Prostate gland (tissue), 2 donors: ENCODE results near the gene TMPRSS7. TPM values are rescaled to one million over a fixed set of nuclear protein-coding genes. Genes with fewer than 3 reads are reported as not detected.

Experiments
- DNase-seq: peaks from one replicate; pipeline ENCODE4 v3.0.0-alpha.2; 2019; ENCODE audit warnings: low spot score
- H3K27ac ChIP-seq, 2 donors: fragments of 200-600 bp; sonication (generic); 2 replicates each; pipeline ENCODE4 v1.5.1; 2017 to 2019
- H3K27me3 ChIP-seq: fragments of 200-600 bp; sonication (generic); replicated peaks from 2 replicates; pipeline ENCODE4 v1.5.1; 2019; ENCODE audit not compliant: insufficient read depth
- H3K36me3 ChIP-seq, 2 donors: fragments of 200-600 bp; sonication (generic); 1 replicate in 1 of 2; 2 replicates in 1 of 2; pipeline versions ENCODE4 v1.5.1 to v1.8.1; 2017 to 2019
- H3K4me1 ChIP-seq: fragments of 200-600 bp; sonication (generic); replicated peaks from 2 replicates; pipeline ENCODE4 v1.5.1; 2019
- H3K4me3 ChIP-seq, 2 donors: fragments of 200-600 bp; sonication (generic); 2 replicates each; pipeline ENCODE4 v1.5.1; 2017 to 2019
- H3K9me3 ChIP-seq: fragments of 200-600 bp; sonication (generic); 2 replicates; pipeline ENCODE4 v1.5.1; 2017
- CTCF ChIP-seq, 4 experiments: fragments of 200-600 bp in 2 of 4; fragments of 450-650 bp in 2 of 4; sonication (generic) in 2 of 4; IDR thresholded peaks; 1 replicate in 3 of 4; 2 replicates in 1 of 4; pipeline ENCODE4 v1.5.1; 2016 to 2019; ENCODE audit warnings: antibody characterized with exemption in 4 of 4, mild to moderate bottlenecking in 2 of 4, moderate library complexity in 2 of 4
- POLR2A ChIP-seq: fragments of 450-650 bp; IDR thresholded peaks from one replicate; pipeline ENCODE4 v1.6.1; 2016; ENCODE audit warnings: antibody characterized with exemption, mild to moderate bottlenecking
- POLR2AphosphoS5 ChIP-seq: sonication (generic); formaldehyde crosslinking; IDR thresholded peaks from one replicate; pipeline ENCODE4 v1.6.1; 2017; ENCODE audit warnings: antibody characterized with exemption
- WGBS: methylation state at CpG from one replicate; pipeline ENCODE4 v1.1.5; 2018; 5-methylcytosine and 5-hydroxymethylcytosine counted together
- intact Hi-C: fragments of 100-400 bp; cut with DNase I; formaldehyde crosslinking; loops from one replicate; pipeline ENCODE4 v1.14.2; 2022
- microRNA counts, 2 donors: library from miRNA; unstranded; fragments of <30 nt; microRNA quantifications; one replicate each; lab custom pipeline; 2016 to 2017
- microRNA-seq: library from miRNA; unstranded; fragments of <30 nt; microRNA quantifications from one replicate; pipeline ENCODE4, GENCODE V29; 2016
- small RNA-seq, 2 donors: library from RNA; depleted of rRNA; stranded (forward); fragments of <200 nt; gene quantifications; one replicate each; pipeline ENCODE3, GENCODE V24; 2016
- total RNA-seq, 2 donors: library from RNA; depleted of rRNA; stranded (reverse); fragments of >200 nt; gene quantifications; one replicate each; pipeline ENCODE4 v1.1.0, GENCODE V29; 2016

Gene TMPRSS7
- total RNA-seq, 2 donors from 2014 or later, result not detected

DNA sequence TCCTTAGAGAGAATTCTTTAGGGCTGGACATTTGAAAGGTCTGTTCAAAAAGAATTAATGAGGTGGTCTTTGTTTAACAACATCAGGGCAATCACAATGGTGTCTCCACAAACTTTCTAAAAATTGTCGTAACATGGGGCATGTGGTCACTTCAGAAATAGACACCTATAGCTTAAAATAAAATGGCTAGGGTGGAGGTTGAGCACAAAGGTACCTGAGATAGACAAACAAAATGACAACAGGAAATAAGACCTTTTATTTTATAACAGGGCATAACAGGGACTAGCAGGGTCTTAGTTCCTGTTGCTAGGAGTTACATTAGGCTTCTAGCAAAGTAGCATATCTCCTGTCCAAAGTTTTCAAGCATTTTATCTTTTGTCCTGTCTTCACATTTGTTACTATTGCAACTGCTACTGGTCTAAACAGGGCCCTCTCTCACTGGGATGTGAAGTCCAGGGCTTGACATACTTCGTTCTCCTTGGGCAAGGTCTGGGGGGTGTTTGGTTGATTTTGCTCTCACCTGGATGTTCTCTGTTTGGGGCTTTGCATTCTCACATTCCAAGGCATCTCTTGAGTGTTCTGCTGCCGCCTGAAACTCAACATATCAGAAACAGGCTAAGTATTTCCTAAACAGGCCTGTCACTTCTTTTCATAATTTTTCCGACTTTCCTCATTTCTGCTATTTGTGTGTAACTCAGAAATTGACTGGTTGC lies 95.5 kb downstream of the TMPRSS7 start:
- no peaks in the 10 kb centered on the region for H3K36me3 ChIP-seq
- no peak for DNase-seq
- 97% methylated on average over 4 of the region's 4 CpGs for WGBS
- no peaks in the 10 kb centered on the region for H3K4me1 ChIP-seq
- H3K27ac ChIP-seq, result no peak overlapping the region
- no peaks in the 10 kb centered on the region for H3K27me3 ChIP-seq
- H3K9me3 ChIP-seq, result no peaks in the 10 kb centered on the region
- H3K4me3 ChIP-seq, result no peak overlapping the region
- intact Hi-C loops, result no loop called here
- TF ChIP-seq POLR2AphosphoS5 (no peak), CTCF (IDR thresholded peaks at IDR 0.05) (no peak), POLR2A (no peak)

GRCh38 chr3:112130638-112130993 lies 96.1 kb downstream of the TMPRSS7 start:
- H3K4me3 ChIP-seq, result no peak overlapping the region
- intact Hi-C loops, result no loop called here
- H3K36me3 ChIP-seq, result no peaks in the 10 kb centered on the region
- DNase-seq, result no peak
- no peaks in the 10 kb centered on the region for H3K27me3 ChIP-seq
- TF ChIP-seq CTCF (IDR thresholded peaks at IDR 0.05) (no peak), POLR2A (no peak), POLR2AphosphoS5 (no peak)
- 95% methylated on average over 3 of the region's 3 CpGs for WGBS
- no peak overlapping the region for H3K27ac ChIP-seq
- no peaks in the 10 kb centered on the region for H3K9me3 ChIP-seq
- no peaks in the 10 kb centered on the region for H3K4me1 ChIP-seq

MicroRNAs encoded within 50 kb of the gene (microRNA counts, 767-probe panel; counts per million panel counts)
- 431 to 1,117 counts per million in 2 donors for microRNA hsa-miR-567 (lab: Ali Mortazavi, UCI)

Small RNAs within 50 kb of the gene (microRNA-seq; reads per million reads assigned to microRNA genes)
- gene MIR567, result not detected

Small RNAs within 50 kb of the gene (small RNA-seq; reads per million reads assigned to genes)
- gene MIR567, result 0 reads per million in 2 donors

Other genes with a start within 250 kb of the TMPRSS7 start
- 10 to 100 TPM; 15.3 to 32.3 TPM for gene PHLDB2, start 175.5 kb upstream of the TMPRSS7 start, total RNA-seq
- 10 to 100 TPM; 36.3 to 40.1 TPM for gene ABHD10, start 55.7 kb upstream of the TMPRSS7 start, total RNA-seq
- gene TAGLN3, start 35.8 kb upstream of the TMPRSS7 start, total RNA-seq, result 1 to 10 TPM in 1 of 2 donors, not detected in 1; 3.2 TPM
- gene C3orf52, start 51.7 kb downstream of the TMPRSS7 start, total RNA-seq, result 10 to 100 TPM in 1 of 2 donors, 1 to 10 TPM in 1; 8.6 to 11.0 TPM
- 1 to 10 TPM in 1 of 2 donors, not detected in 1; 1.4 TPM for gene GCSAM, start 98.5 kb downstream of the TMPRSS7 start, total RNA-seq